ENCODE data around the gene GDF3. TPM values are rescaled to one million over a fixed set of nuclear protein-coding genes. Genes with fewer than 3 reads are reported as not detected.

Gene GDF3
- polyA plus RNA-seq, 3 donors = not detected

- H3K4me2 ChIP-seq (replicated peaks; ENCODE audit: extremely low read depth, low read length, poor library complexity, severe bottlenecking) = no peak overlapping the region
- H3K27ac Mint-ChIP-seq = no peak overlapping the region
- no peak overlapping the region for H3K9ac ChIP-seq (ENCODE audit: insufficient read depth, low read length, poor library complexity, severe bottlenecking)
- no peaks in the 10 kb centered on the region for H3K79me2 ChIP-seq (ENCODE audit: insufficient read depth, low read length)
- peaks cover 0 to 2% (median 0%) of the 10 kb centered on the region in 3 donors for H3K27me3 Mint-ChIP-seq (ENCODE audit: low read depth in 3 of 3)
- H3K36me3 ChIP-seq (replicated peaks in 1 of 2; ENCODE audit: control insufficient read depth in 1 of 2, insufficient read depth in 2 of 2, low read length in 2 of 2) = no peaks in the 10 kb centered on the region
- H3K4me1 ChIP-seq (ENCODE audit: control insufficient read depth in 1 of 2, insufficient read depth in 2 of 2, low read length in 2 of 2) = peaks cover 0 to 3% of the 10 kb centered on the region in 2 donors
- WGBS (ENCODE audit: insufficient coverage) = 30% methylated on average over 2 of the region's 5 CpGs
- H2AFZ ChIP-seq (ENCODE audit: insufficient read depth, low read depth, low read length, poor library complexity, severe bottlenecking) = no peak overlapping the region
- no peaks in the 10 kb centered on the region for H3K36me3 Mint-ChIP-seq
- intact Hi-C loops (cut with micrococcal nuclease) = no loop called here
- no peak overlapping the region for H3K4me3 Mint-ChIP-seq
- H3K9me3 ChIP-seq (replicated peaks in 1 of 2; ENCODE audit: control insufficient read depth in 1 of 2, insufficient read depth in 1 of 2, low read length in 2 of 2) = no peaks in the 10 kb centered on the region
- H3K27me3 ChIP-seq (ENCODE audit: control insufficient read depth in 2 of 2, insufficient read depth in 2 of 2, low read length in 2 of 2) = no peaks in the 10 kb centered on the region
- H3K27ac ChIP-seq (ENCODE audit: low read depth in 1 of 2, low read length in 2 of 2) = no peak overlapping the region
- no peak for TF ChIP-seq CTCF (IDR thresholded peaks at IDR 0.05)
- H3K4me3 ChIP-seq (replicated peaks in 1 of 3; ENCODE audit: low read depth in 2 of 3, low read length in 3 of 3) = no peak overlapping the region
- no peaks in the 10 kb centered on the region for H4K20me1 ChIP-seq (ENCODE audit: insufficient read depth, low read length)
- H3K9me3 Mint-ChIP-seq = peaks cover 0 to 2% (median 0%) of the 10 kb centered on the region in 7 donors
- H3K4me1 Mint-ChIP-seq = peaks cover 11% of the 10 kb centered on the region
- DNase-seq = no peak
Measured at GRCh38 chr12:7656121-7656520, 39.5 kb downstream of the GDF3 start.

- H2AFZ ChIP-seq (ENCODE audit: insufficient read depth, low read depth, low read length, poor library complexity, severe bottlenecking) = no peak overlapping the region
- no peak for TF ChIP-seq CTCF (IDR thresholded peaks at IDR 0.05)
- peaks cover 16% of the 10 kb centered on the region for H3K4me1 Mint-ChIP-seq
- peaks cover 0 to 3% (median 0%) of the 10 kb centered on the region in 3 donors for H3K27me3 Mint-ChIP-seq (ENCODE audit: low read depth in 3 of 3)
- no peaks in the 10 kb centered on the region for H3K79me2 ChIP-seq (ENCODE audit: insufficient read depth, low read length)
- no peak overlapping the region for H3K4me2 ChIP-seq (replicated peaks; ENCODE audit: extremely low read depth, low read length, poor library complexity, severe bottlenecking)
- no peak overlapping the region for H3K27ac ChIP-seq (ENCODE audit: low read depth in 1 of 2, low read length in 2 of 2)
- no peaks in the 10 kb centered on the region for H4K20me1 ChIP-seq (ENCODE audit: insufficient read depth, low read length)
- H3K4me1 ChIP-seq (ENCODE audit: control insufficient read depth in 1 of 2, insufficient read depth in 2 of 2, low read length in 2 of 2) = peaks cover 6 to 7% of the 10 kb centered on the region in 2 donors
- intact Hi-C loops (cut with micrococcal nuclease) = no loop called here
- DNase-seq = no peak
- H3K9me3 ChIP-seq (replicated peaks in 1 of 2; ENCODE audit: control insufficient read depth in 1 of 2, insufficient read depth in 1 of 2, low read length in 2 of 2) = no peaks in the 10 kb centered on the region
- WGBS (ENCODE audit: insufficient coverage) = no CpG with 5 or more reads among the region's 5 CpGs
- H3K36me3 ChIP-seq (replicated peaks in 1 of 2; ENCODE audit: control insufficient read depth in 1 of 2, insufficient read depth in 2 of 2, low read length in 2 of 2) = no peaks in the 10 kb centered on the region
- H3K9me3 Mint-ChIP-seq = peaks cover 0 to 2% (median 0%) of the 10 kb centered on the region in 7 donors
- no peak overlapping the region for H3K4me3 ChIP-seq (replicated peaks in 1 of 3; ENCODE audit: low read depth in 2 of 3, low read length in 3 of 3)
- no peaks in the 10 kb centered on the region for H3K36me3 Mint-ChIP-seq
- H3K4me3 Mint-ChIP-seq = no peak overlapping the region
- H3K27me3 ChIP-seq (ENCODE audit: control insufficient read depth in 2 of 2, insufficient read depth in 2 of 2, low read length in 2 of 2) = no peaks in the 10 kb centered on the region
- no peak overlapping the region for H3K9ac ChIP-seq (ENCODE audit: insufficient read depth, low read length, poor library complexity, severe bottlenecking)
- H3K27ac Mint-ChIP-seq = no peak overlapping the region
Measured at GRCh38 chr12:7650091-7650490, 45.5 kb downstream of the GDF3 start.

Data from CD14-positive monocyte (primary cell).